HG03439 (cell line): Measurements from ENCODE around the gene SNX8.
"Not testable (repeated sequence)": the region's sequence is repeated elsewhere in the genome, so short reads cannot be mapped to it uniquely, and the experiment has no call there.

Experiments
- ATAC-seq: cut with Tn5 transposase; IDR thresholded peaks from one replicate; pipeline ENCODE4 v1.9.1; 2021; ENCODE audit warnings: mild to moderate bottlenecking, moderate library complexity; ENCODE audit not compliant: unreplicated experiment

The SNX8 gene, protein sequence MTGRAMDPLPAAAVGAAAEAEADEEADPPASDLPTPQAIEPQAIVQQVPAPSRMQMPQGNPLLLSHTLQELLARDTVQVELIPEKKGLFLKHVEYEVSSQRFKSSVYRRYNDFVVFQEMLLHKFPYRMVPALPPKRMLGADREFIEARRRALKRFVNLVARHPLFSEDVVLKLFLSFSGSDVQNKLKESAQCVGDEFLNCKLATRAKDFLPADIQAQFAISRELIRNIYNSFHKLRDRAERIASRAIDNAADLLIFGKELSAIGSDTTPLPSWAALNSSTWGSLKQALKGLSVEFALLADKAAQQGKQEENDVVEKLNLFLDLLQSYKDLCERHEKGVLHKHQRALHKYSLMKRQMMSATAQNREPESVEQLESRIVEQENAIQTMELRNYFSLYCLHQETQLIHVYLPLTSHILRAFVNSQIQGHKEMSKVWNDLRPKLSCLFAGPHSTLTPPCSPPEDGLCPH

DNA sequence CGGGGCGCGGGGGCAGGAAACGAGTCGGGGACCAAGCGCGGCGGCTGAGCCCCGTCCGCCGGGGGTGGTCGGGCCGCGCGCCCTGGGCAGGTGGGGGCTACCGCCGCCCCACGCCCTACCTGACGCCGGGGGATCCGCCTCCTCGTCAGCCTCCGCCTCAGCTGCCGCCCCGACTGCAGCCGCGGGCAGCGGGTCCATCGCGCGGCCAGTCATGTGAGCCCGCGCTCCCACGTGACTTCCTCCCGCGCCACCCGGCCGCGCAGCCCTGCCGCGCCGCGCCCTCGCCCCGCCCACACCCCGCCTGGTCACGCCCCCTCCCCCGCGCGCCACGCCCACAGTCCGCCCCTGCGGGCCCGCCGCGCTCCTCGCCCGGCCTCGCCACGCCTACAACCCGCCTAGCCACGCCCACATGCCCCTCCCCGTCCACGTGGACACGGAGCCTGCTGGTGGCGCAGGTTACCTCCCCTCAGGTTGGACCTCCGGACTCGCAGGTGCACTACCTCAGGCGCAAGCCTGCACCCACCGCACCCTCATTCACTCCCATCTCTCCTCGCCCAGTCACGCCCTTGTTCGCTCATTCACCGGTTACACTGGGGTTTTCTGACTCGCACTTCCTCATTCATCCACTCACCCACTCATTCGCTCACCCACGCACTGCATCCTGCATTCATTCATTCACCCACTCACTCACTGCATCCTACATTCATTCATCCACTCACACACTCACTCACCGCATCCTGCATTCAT lies at the start of gene SNX8:
TSS of gene SNX8 (minus strand) at position 233 of the 747 bp plus-strand sequence. CDS start at position 213, 20 bp downstream.
- peak; percentile 73 for ATAC-seq

DNA sequence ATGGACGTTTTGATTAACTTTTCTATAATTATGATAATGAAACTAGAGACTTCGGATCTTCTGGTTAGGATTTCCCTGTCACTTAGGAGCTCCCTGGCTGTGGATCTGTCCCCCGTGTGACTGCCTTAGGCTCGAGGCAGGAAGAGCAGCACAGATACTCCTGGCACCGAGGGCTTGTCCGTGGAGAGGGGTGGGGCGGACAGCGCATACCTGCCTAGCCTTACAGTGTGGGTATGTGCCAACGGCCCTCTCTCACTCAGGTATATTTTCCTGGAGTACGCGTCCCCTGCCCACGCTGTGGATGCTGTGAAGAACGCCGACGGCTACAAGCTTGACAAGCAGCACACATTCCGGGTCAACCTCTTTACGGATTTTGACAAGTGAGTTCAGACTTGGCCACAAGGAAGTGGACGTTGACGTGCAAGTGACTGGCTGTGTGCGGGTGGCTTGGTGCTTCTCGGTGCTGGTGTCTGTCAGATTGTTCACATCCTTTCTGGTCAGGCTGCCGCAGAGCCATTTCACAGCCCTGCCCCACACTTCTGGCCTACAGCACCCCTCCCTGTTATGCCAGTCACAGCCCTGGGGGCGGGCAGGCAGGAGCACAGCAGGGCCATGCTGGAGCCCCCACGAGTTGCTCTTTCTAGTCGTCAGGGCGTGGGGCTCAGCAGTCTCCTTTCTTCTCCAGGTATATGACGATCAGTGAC lies 48.3 kb upstream of the SNX8 start:
- no peak for ATAC-seq

- ATAC-seq, result no peak
These were observed 46.6 kb upstream of the SNX8 start for GRCh38 chr7:2360796-2361195.

DNA sequence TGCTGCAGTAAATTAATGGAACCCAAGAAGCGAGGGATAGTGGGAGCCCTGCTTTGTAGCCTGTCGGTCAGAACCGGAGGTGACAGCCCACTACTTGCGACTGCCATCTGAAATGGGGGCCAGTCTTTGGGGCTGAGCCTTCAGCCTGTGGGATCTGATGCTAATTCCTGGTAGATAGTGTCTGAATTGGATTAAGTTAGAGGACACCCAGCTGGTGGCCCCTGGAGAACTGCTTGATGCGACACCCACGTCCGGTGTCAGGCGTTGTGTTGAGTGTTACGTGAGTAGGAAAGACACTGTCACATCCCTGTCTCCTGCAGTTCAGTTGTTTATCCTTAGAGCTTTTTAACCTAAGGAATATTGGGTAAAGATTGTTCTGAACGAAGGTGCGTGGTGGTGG lies 45.4 kb upstream of the SNX8 start:
- no peak for ATAC-seq

DNA sequence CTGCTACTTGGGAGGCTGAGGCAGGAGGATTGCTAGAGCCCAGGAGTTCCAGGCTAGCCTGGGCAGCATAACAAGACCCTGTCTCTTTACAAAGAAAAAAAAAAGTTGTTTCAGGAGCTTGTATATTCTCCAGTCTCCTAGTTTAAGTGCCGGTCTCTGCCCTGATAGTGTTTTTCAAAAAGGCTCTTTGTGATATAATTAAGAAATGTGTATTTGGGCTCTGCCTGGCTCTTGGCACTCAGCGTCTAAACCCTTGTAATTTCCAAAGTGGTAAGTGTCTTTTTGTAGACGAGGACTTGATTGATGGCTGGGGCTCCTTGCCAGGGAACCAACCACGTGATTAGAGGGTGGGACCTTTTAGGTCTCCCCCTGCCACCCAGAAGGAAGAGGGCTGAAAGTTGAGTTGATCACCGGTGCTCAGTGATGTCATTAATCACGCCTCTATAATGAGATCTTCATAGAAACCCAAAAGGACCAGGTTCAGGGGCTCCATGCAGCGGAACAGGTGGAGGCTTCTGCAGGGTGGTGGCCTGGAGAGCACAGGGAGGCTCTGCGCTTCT lies 44.8 kb upstream of the SNX8 start:
- no peak for ATAC-seq

GRCh38 chr7:2357571-2357970 lies 43.3 kb upstream of the SNX8 start:
- no peak for ATAC-seq

GRCh38 chr7:2357165-2357564 lies 42.9 kb upstream of the SNX8 start:
- ATAC-seq, result no peak

DNA sequence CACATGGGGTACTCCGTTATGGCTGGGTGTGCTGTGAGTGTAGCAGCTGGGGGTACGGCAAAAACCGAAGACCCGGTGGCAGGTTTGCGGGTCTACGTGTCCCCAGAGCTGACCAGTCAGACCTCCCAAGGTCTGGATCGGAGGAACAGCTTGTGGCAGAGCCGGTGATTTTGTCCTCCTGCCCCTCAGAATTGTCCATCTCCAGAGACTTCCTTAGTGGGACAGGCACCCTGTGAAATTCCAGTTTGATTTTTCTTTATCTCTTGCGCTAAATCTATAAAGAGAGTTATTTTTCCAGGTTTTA lies 41.4 kb upstream of the SNX8 start:
- no peak for ATAC-seq

DNA sequence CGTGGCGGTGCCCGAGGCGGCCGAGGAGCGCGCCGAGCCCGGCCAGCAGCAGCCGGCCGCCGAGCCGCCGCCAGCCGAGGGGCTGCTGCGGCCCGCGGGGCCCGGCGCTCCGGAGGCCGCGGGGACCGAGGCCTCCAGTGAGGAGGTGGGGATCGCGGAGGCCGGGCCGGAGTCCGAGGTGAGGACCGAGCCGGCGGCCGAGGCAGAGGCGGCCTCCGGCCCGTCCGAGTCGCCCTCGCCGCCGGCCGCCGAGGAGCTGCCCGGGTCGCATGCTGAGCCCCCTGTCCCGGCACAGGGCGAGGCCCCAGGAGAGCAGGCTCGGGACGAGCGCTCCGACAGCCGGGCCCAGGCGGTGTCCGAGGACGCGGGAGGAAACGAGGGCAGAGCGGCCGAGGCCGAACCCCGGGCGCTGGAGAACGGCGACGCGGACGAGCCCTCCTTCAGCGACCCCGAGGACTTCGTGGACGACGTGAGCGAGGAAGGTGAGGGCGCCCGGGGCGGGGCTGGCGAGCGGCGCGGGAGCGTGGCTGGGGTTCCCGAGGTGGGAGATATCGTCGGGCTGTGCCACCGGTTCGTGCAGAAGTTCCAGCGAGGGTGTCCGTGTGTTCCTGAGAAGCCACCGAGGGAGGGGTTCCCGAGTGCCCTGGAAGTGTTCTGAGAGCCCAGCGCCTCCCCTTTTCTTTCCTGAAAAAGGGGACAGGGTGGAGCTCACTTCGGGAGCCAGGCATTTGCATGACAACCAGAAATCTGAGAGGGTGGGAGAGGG lies 40.9 kb upstream of the SNX8 start:
- ATAC-seq, result peak; percentile 26

- ATAC-seq, result peak; percentile 79
These were observed 40.1 kb upstream of the SNX8 start, which contains the start of gene EIF3B for GRCh38 chr7:2354186-2354938. Gene EIF3B, plus strand, starts transcription at chr7:2354827. Its CDS starts 95 bp downstream, at chr7:2354922.

DNA sequence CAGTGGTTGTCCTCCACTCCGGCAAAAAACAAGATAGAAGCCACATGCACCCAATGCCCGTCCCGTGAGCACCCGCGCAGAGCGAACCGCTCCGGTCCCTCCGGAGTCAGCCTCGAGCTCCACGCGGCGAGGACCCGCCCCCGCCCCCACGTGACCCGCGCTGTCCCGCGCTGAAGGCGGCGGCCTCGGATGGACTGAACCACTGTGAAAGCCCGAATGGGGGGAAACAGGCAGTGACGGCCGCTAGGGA lies 39.6 kb upstream of the SNX8 start:
- peak; percentile 56 for ATAC-seq

- ATAC-seq, result no peak
These were observed 39.1 kb upstream of the SNX8 start for GRCh38 chr7:2353113-2353935.

- ATAC-seq, result no peak
These were observed 36.6 kb upstream of the SNX8 start for GRCh38 chr7:2350861-2351260.

- ATAC-seq, result no peak
These were observed 35.8 kb upstream of the SNX8 start for GRCh38 chr7:2350055-2350454.

DNA sequence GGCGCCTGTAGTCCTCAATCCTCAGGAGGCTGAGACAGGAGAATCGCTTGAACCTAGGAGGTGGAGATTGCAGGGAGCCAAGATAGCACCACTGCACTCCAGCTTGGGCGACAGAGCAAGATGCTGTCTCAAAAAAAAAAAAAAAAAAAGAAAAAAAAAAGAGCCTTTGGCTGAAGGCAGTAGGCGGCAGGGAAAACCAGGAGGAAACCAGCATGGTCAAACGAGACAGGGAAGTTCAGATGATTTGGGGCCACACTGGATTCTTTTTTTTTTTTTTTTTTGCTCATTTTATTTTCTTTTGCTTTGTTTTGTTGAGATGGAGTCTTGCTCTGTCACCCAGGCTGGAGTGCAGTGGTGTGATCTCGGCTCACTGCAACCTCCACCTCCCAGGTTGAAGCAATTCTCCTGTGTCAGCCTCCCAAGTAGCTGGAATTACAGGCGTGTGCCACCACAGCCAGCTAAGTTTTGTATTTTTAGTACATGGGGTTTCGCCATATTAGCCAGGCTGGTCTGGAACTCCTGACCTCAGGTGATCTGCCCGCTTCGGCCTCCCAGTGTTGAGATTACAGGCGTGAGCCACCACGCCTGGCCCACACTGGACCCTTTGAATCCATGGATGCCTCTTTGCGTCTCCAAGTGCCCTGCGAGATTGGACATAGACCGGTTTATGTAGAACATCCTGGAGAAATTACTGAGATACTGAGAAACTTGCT lies 33.3 kb upstream of the SNX8 start:
- not testable (repeated sequence) for ATAC-seq

DNA sequence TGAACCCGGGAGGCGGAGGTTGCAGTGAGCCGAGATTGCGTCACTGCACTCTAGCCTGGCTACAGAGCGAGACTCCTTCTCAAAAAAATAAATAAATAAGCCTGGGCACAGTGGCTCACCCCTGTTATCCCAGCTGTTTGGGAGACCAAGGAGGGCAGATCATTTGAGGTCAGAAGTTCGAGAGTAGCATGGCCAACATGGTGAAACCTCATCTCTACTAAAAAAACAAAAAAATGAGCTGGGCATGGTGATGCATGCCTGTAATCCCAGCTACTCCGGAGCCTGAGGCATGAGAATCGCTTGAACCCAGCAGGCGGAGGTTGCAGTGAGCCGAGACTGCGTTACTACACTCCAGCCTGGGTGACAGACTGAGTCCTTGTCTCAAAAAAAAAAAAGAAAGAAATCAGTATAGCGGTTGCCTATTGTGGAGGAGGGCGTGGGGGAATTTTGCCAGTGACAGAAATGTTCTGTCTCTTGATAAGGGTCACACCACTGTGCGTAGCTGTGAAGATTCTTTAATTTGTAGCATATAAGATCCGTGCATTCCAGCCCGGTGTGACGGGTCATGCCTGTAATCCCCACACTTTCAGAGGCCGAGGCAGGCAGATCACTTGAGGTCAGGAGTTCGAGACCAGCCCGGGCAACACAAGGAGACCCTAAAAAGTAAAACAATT lies 22.5 kb upstream of the SNX8 start:
- no peak for ATAC-seq

DNA sequence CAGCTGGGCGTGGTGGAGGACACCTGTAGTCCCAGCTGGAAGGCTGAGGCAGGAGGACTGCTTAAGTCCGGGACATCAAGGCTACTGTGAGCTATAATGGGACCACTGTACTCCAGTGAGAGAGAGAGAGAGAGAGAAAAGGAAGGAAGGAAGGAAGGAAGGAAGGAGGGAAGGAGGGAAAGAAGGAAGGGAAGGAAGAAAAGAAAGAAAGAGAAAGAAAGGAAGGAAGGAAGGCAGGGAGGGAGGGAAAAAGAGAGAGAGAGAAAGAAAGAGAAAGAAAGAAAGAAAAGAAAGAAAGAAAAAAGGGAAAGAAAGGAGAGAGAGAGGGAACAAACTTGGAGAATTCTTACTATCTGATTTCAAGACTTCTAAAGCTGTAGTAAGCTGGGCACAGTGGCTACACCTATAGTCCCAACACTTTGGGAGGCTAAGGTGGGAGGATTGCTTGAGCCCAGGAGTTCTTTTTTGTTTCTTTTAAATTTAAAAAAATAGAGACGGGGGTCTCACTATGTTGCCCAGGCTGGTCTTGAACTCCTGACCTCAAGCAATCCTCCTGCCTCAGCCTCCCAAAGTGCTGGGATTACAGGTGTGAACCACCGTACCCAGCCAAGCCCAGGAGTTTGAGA lies 18.5 kb upstream of the SNX8 start:
- ATAC-seq, result not testable (repeated sequence)

GRCh38 chr7:2331707-2332106 lies 17.5 kb upstream of the SNX8 start:
- ATAC-seq, result no peak
